Measurements from ENCODE around the gene DAPK1.

The DAPK1 gene

GRCh38 chr9:87664153-87665060, 166.7 kb downstream of the DAPK1 start:
- DNase-seq (ENCODE audit: low read depth, low spot score) = no peak

- no peak for DNase-seq (ENCODE audit: low read depth, low spot score)
These were observed 167.8 kb downstream of the DAPK1 start for GRCh38 chr9:87665505-87665904.

GRCh38 chr9:87667164-87667738, 169.6 kb downstream of the DAPK1 start:
- no peak for DNase-seq (ENCODE audit: low read depth, low spot score)

GRCh38 chr9:87668222-87668621, 170.6 kb downstream of the DAPK1 start:
- DNase-seq (ENCODE audit: low read depth, low spot score) = no peak

GRCh38 chr9:87668722-87669121, 171.1 kb downstream of the DAPK1 start:
- DNase-seq (ENCODE audit: low read depth, low spot score) = no peak

GRCh38 chr9:87670572-87671264, 173.1 kb downstream of the DAPK1 start:
- no peak for DNase-seq (ENCODE audit: low read depth, low spot score)

- no peak for DNase-seq (ENCODE audit: low read depth, low spot score)
These were observed 173.8 kb downstream of the DAPK1 start for GRCh38 chr9:87671478-87671877.

- DNase-seq (ENCODE audit: low read depth, low spot score) = no peak
These were observed 174.3 kb downstream of the DAPK1 start for GRCh38 chr9:87671925-87672324.

- DNase-seq (ENCODE audit: low read depth, low spot score) = no peak
These were observed 174.9 kb downstream of the DAPK1 start for GRCh38 chr9:87672586-87672985.

GRCh38 chr9:87673446-87674120, 175.9 kb downstream of the DAPK1 start:
- no peak for DNase-seq (ENCODE audit: low read depth, low spot score)

GRCh38 chr9:87674565-87675299, 177.1 kb downstream of the DAPK1 start:
- DNase-seq (ENCODE audit: low read depth, low spot score) = no peak

- DNase-seq (ENCODE audit: low read depth, low spot score) = no peak
These were observed 178.3 kb downstream of the DAPK1 start for GRCh38 chr9:87675906-87676515.

GRCh38 chr9:87676976-87677775, 179.5 kb downstream of the DAPK1 start:
- DNase-seq (ENCODE audit: low read depth, low spot score) = peak; percentile 25

- no peak for DNase-seq (ENCODE audit: low read depth, low spot score)
These were observed 180.3 kb downstream of the DAPK1 start for GRCh38 chr9:87677776-87678587.

GRCh38 chr9:87678650-87679355, 181.1 kb downstream of the DAPK1 start:
- peak; percentile 85 for DNase-seq (ENCODE audit: low read depth, low spot score)

GRCh38 chr9:87681271-87682061, 183.8 kb downstream of the DAPK1 start:
- no peak for DNase-seq (ENCODE audit: low read depth, low spot score)

GRCh38 chr9:87682085-87682484, 184.4 kb downstream of the DAPK1 start:
- DNase-seq (ENCODE audit: low read depth, low spot score) = no peak

GRCh38 chr9:87682618-87683017, 185.0 kb downstream of the DAPK1 start:
- no peak for DNase-seq (ENCODE audit: low read depth, low spot score)
